ENCODE data around the gene TMTC4. TPM values are rescaled to one million over a fixed set of nuclear protein-coding genes. Genes with fewer than 3 reads are reported as not detected.

The TMTC4 gene
- total RNA-seq, 6 experiments from 2014 or later = 4.9 to 9.0 (median 8.0) TPM

- no peak for TF ChIP-seq CTCF (IDR thresholded peaks at IDR 0.05)
- Mint-ChIP-seq H3K4me3 (no peak overlapping the region), H3K36me3 (ENCODE audit: low read depth) (peaks cover 9% of the 10 kb centered on the region; the same call in 1 of the 2 replicates), H3K9me3 (no peaks in the 10 kb centered on the region), H3K27ac (no peak overlapping the region), H3K27me3 (ENCODE audit: insufficient read depth) (no peaks in the 10 kb centered on the region), H3K4me1 (ENCODE audit: low read depth) (peaks cover 18% of the 10 kb centered on the region)
- no peak for DNase-seq
Measured at GRCh38 chr13:100636441-100636840, 38.2 kb downstream of the TMTC4 start.

DNA sequence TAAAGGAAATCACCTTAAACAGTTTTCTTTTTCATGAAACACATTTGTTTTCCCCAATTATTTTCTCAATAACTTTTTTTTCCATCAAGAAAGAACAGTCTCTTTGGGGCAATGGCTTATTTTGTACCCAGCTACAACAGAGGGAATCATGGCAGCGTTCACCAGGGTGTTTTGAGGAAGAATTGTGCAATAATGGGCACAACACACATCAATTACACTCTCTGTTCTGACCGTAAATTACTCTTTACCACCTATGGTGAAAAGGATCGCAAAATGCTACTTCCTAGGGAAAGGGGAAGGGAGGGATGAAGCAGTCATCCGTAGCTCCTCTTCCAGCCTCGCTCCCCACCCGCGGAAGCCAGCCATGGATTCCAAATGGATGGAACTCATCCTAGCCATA lies 38.6 kb downstream of the TMTC4 start:
- H3K4me3 Mint-ChIP-seq = no peak overlapping the region
- H3K27ac Mint-ChIP-seq = no peak overlapping the region
- TF ChIP-seq CTCF (IDR thresholded peaks at IDR 0.05) = no peak
- peaks cover 9% of the 10 kb centered on the region; the same call in 1 of the 2 replicates for H3K36me3 Mint-ChIP-seq (ENCODE audit: low read depth)
- DNase-seq = no peak
- no peaks in the 10 kb centered on the region for H3K9me3 Mint-ChIP-seq
- H3K4me1 Mint-ChIP-seq (ENCODE audit: low read depth) = peaks cover 18% of the 10 kb centered on the region
- H3K27me3 Mint-ChIP-seq (ENCODE audit: insufficient read depth) = no peaks in the 10 kb centered on the region

DNA sequence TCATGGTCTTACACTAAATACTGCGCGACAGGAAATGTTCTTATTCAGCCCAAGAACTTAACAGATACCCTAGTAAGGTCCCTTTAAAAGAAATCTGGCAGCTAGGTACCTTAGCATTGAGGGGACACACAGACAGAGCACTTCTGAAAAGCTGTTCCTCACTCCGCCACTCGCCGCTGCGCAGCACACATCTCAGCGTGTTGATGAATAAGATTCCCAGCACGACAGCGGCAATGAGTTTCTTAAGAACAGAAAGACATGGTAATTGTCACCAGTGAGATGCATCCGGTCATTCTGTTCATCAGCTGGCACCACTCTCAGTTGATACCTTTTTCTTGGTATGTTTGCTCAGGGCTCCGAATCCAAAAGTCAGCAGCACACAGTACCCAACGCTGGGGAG lies 39.9 kb downstream of the TMTC4 start:
- no peak overlapping the region for H3K4me3 Mint-ChIP-seq
- TF ChIP-seq CTCF (IDR thresholded peaks at IDR 0.05) = no peak

GRCh38 chr13:100633461-100633860 lies 41.1 kb downstream of the TMTC4 start:
- peak overlapping the region; percentile 2; the same call in 1 of the 2 replicates for H3K4me3 Mint-ChIP-seq
- peak overlapping the region; percentile 89 for H3K27ac Mint-ChIP-seq
- peak; percentile 89 for DNase-seq
- no peaks in the 10 kb centered on the region for H3K9me3 Mint-ChIP-seq
- no peak for TF ChIP-seq CTCF (IDR thresholded peaks at IDR 0.05)
- peaks cover 18% of the 10 kb centered on the region for H3K4me1 Mint-ChIP-seq (ENCODE audit: low read depth)
- no peaks in the 10 kb centered on the region for H3K27me3 Mint-ChIP-seq (ENCODE audit: insufficient read depth)
- H3K36me3 Mint-ChIP-seq (ENCODE audit: low read depth) = peaks cover 9% of the 10 kb centered on the region; the same call in 1 of the 2 replicates

More for the DNA sequence above, 39.9 kb downstream of the TMTC4 start:
- DNase-seq = no peak
- Mint-ChIP-seq H3K27me3 (ENCODE audit: insufficient read depth) (no peaks in the 10 kb centered on the region), H3K27ac (no peak overlapping the region), H3K36me3 (ENCODE audit: low read depth) (peaks cover 9% of the 10 kb centered on the region; the same call in 1 of the 2 replicates), H3K9me3 (no peaks in the 10 kb centered on the region), H3K4me1 (ENCODE audit: low read depth) (peaks cover 18% of the 10 kb centered on the region)

GRCh38 chr13:100630555-100630954 lies 44.0 kb downstream of the TMTC4 start:
- H3K36me3 Mint-ChIP-seq (ENCODE audit: low read depth) = peaks cover 9% of the 10 kb centered on the region; the same call in 1 of the 2 replicates
- H3K27ac Mint-ChIP-seq = no peak overlapping the region
- H3K27me3 Mint-ChIP-seq (ENCODE audit: insufficient read depth) = no peaks in the 10 kb centered on the region
- H3K4me1 Mint-ChIP-seq (ENCODE audit: low read depth) = peaks cover 23% of the 10 kb centered on the region
- no peak for TF ChIP-seq CTCF (IDR thresholded peaks at IDR 0.05)
- no peak overlapping the region for H3K4me3 Mint-ChIP-seq
- H3K9me3 Mint-ChIP-seq = no peaks in the 10 kb centered on the region
- no peak for DNase-seq

DNA sequence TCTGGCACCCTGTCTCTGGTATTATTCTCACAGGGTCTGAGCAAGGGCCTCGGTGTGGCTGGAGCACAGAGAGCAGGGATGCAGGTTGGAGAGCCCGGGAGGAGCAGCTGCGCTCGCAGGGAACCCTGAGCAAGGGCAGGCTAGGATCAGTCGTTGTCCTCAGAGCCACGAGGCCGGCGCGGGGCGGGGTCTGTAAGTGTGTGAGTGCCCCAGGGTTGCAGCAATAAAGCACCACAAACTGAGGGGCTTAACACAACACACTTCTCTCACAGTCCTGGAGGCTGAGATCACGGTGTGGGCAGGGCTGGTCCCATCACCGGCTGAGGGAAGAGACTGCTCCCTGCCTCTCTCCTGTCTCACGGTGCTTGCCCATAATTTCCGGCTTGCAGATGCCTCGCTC lies 47.5 kb downstream of the TMTC4 start:
- no peaks in the 10 kb centered on the region for H3K9me3 Mint-ChIP-seq
- H3K4me3 Mint-ChIP-seq = no peak overlapping the region
- no peak overlapping the region for H3K27ac Mint-ChIP-seq
- H3K27me3 Mint-ChIP-seq (ENCODE audit: insufficient read depth) = no peaks in the 10 kb centered on the region
- H3K36me3 Mint-ChIP-seq (ENCODE audit: low read depth) = no peaks in the 10 kb centered on the region; the same call in 1 of the 2 replicates
- no peak for DNase-seq
- peaks cover 14% of the 10 kb centered on the region for H3K4me1 Mint-ChIP-seq (ENCODE audit: low read depth)
- no peak for TF ChIP-seq CTCF (IDR thresholded peaks at IDR 0.05)

All from HFFc6 (cell line).